CD4-positive, alpha-beta memory T cell (primary cell): ENCODE measurements around the gene DYNC1I1. TPM values are rescaled to one million over a fixed set of nuclear protein-coding genes. Genes with fewer than 3 reads are reported as not detected.

Source experiments
- CTCF ChIA-PET: fragments of 350-600 bp; sonication (Branson Sonifier 250); formaldehyde crosslinking; loops from one replicate; lab custom pipeline; 2021; ENCODE audit warnings: inconsistent platforms; ENCODE audit not compliant: partially characterized antibody; lab: Charles Lee
- POLR2A ChIA-PET: fragments of 350-600 bp; sonication (Branson Sonifier 250); formaldehyde crosslinking; loops from one replicate; lab custom pipeline; 2021; ENCODE audit not compliant: partially characterized antibody; lab: Charles Lee
- DNase-seq, 5 donors: peaks; one replicate each; pipeline versions ENCODE4 v3.0.0 to v3.0.0-alpha.2; 2020 to 2022; ENCODE audit warnings: mixed read lengths in 1 of 5
- H3K27ac ChIP-seq: one replicate; pipeline ENCODE4 v1.7.0; 2013; ENCODE audit warnings: low read depth, low read length
- H3K27me3 ChIP-seq: 2 replicates; pipeline ENCODE4 v1.7.0; 2013; ENCODE audit warnings: mild to moderate bottlenecking, low read length, moderate library complexity; ENCODE audit not compliant: insufficient read depth
- H3K36me3 ChIP-seq: 2 replicates; pipeline ENCODE4 v1.7.0; 2013; ENCODE audit warnings: mild to moderate bottlenecking, low read length, moderate library complexity; ENCODE audit not compliant: insufficient read depth
- H3K4me1 ChIP-seq: 2 replicates; pipeline ENCODE4 v1.7.0; 2013; ENCODE audit warnings: mild to moderate bottlenecking, low read length, moderate library complexity; ENCODE audit not compliant: insufficient read depth
- H3K4me3 ChIP-seq, 2 donors: one replicate each; pipeline ENCODE4 v1.7.0; 2013; ENCODE audit warnings: low read length in 2 of 2, mild to moderate bottlenecking in 1 of 2
- H3K9me3 ChIP-seq, 2 donors: one replicate each; pipeline ENCODE4 v1.7.0; 2013; ENCODE audit warnings: low read length in 2 of 2, control low read depth in 1 of 2; ENCODE audit not compliant: control insufficient read depth in 1 of 2
- H3K27ac Mint-ChIP-seq, 7 donors: one replicate each; pipeline ENCODE4 v1.8.0; 2020 to 2021; ENCODE audit warnings: mixed read lengths in 7 of 7, mild to moderate bottlenecking in 6 of 7, inconsistent platforms in 3 of 7, moderate library complexity in 3 of 7
- H3K27me3 Mint-ChIP-seq, 2 donors: one replicate each; pipeline ENCODE4 v1.8.0; 2020 to 2021; ENCODE audit warnings: mixed read lengths in 2 of 2
- H3K36me3 Mint-ChIP-seq, 2 donors: one replicate each; pipeline ENCODE4 v1.8.0; 2020 to 2021; ENCODE audit warnings: mixed read lengths in 2 of 2, inconsistent platforms in 1 of 2, mild to moderate bottlenecking in 1 of 2
- H3K4me1 Mint-ChIP-seq, 4 donors: one replicate each; pipeline ENCODE4 v1.8.0; 2020 to 2021; ENCODE audit warnings: mixed read lengths in 4 of 4, mild to moderate bottlenecking in 1 of 4
- H3K4me3 Mint-ChIP-seq, 8 donors: one replicate each; pipeline ENCODE4 v1.8.0; 2020 to 2021; ENCODE audit warnings: mixed read lengths in 8 of 8, mild to moderate bottlenecking in 7 of 8, moderate library complexity in 6 of 8, inconsistent platforms in 3 of 8
- H3K9me3 Mint-ChIP-seq, 8 donors: one replicate each; pipeline ENCODE4 v1.8.0; 2020 to 2021; ENCODE audit warnings: mixed read lengths in 8 of 8, mild to moderate bottlenecking in 5 of 8, inconsistent platforms in 3 of 8, moderate library complexity in 1 of 8
- intact Hi-C: fragments of 100-400 bp; cut with micrococcal nuclease; formaldehyde crosslinking; loops from one replicate; pipeline ENCODE4 v1.15.1; 2023
- polyA plus RNA-seq, 2 donors: library from polyadenylated mRNA; unstranded; fragments of 300-500 nt; fragmentation: Illumina TruSeq; gene quantifications; one replicate each; pipeline ENCODE4 v1.2.3, GENCODE V29; 2021
- total RNA-seq, 2 experiments: library from RNA; stranded (reverse); gene quantifications; one replicate each; pipeline ENCODE4 v1.2.3, GENCODE V29; 2021

Gene DYNC1I1
- total and polyA plus RNA-seq, 4 experiments from 2014 or later: 0.33 TPM; not detected in 3

DNA sequence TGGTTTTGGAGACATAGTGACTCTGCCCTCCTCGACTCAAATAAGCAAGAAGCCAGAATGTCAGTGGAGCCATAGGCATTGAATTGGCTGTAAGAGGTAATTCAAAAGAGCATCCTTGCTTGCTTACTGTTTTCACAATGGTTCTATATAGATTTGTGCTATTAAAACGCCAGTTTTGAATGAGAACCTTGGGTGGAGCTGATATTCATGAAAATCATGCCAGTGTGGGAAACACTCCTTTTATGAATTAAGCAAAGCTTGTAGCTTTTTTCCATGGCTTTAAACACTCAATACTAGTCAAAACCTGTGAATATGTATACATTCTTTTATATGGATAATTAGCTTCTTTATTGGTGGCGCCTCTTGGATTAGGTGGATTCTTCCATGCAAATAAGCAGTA is 297.0 kb downstream of the DYNC1I1 start:
- H3K36me3 Mint-ChIP-seq: no peaks in the 10 kb centered on the region
- H3K27ac Mint-ChIP-seq: no peak overlapping the region
- H3K4me3 Mint-ChIP-seq: no peak overlapping the region
- POLR2A ChIA-PET: no interaction called here
- H3K27me3 Mint-ChIP-seq: peaks cover 23 to 28% of the 10 kb centered on the region in 2 donors
- Histone ChIP-seq H3K36me3 (no peaks in the 10 kb centered on the region), H3K4me3 (no peak overlapping the region), H3K27ac (no peak overlapping the region), H3K4me1 (no peaks in the 10 kb centered on the region), H3K27me3 (no peaks in the 10 kb centered on the region), H3K9me3 (no peaks in the 10 kb centered on the region)
- no peak for DNase-seq
- intact Hi-C loops: no loop called here
- CTCF ChIA-PET: no interaction called here
- no peaks in the 10 kb centered on the region for H3K4me1 Mint-ChIP-seq
- no peaks in the 10 kb centered on the region for H3K9me3 Mint-ChIP-seq

GRCh38 chr7:96074871-96075270 is 302.5 kb downstream of the DYNC1I1 start:
- intact Hi-C loops: loop anchor here (1.0 to 5.0 kb wide), 4 partner anchors 952 to 1762 kb away; no protein-coding TSS in a partner anchor
- no peak overlapping the region for H3K4me3 ChIP-seq
- H3K27me3 ChIP-seq: peaks cover 15% of the 10 kb centered on the region
- Mint-ChIP-seq H3K4me1 (peaks cover 0 to 9% (median 6%) of the 10 kb centered on the region in 4 donors), H3K9me3 (no peaks in the 10 kb centered on the region), H3K36me3 (no peaks in the 10 kb centered on the region), H3K27ac (no peak overlapping the region), H3K27me3 (peaks cover 15 to 27% of the 10 kb centered on the region in 2 donors), H3K4me3 (peak overlapping the region in 2 of 8 donors; percentile 86 to 95)
- CTCF ChIA-PET: interaction anchor here (0.8 to 3.5 kb wide), 5 partner anchors 9 to 990 kb away, joined by 3 to 37 read pairs (median 9); no protein-coding TSS in a partner anchor
- H3K4me1 ChIP-seq: peaks cover 10% of the 10 kb centered on the region
- POLR2A ChIA-PET: interaction anchor here (1.3 kb wide), 1 partner anchor 953 kb away, joined by 4 read pairs; no protein-coding TSS in a partner anchor
- no peaks in the 10 kb centered on the region for H3K9me3 ChIP-seq
- no peak overlapping the region for H3K27ac ChIP-seq
- no peak for DNase-seq
- H3K36me3 ChIP-seq: no peaks in the 10 kb centered on the region

- intact Hi-C loops: loop anchor here (1.0 to 5.0 kb wide), 4 partner anchors 952 to 1762 kb away; no protein-coding TSS in a partner anchor
- CTCF ChIA-PET: interaction anchor here (0.8 to 3.5 kb wide), 7 partner anchors 8 to 989 kb away, joined by 3 to 37 read pairs (median 4); partner anchors contain the start of gene DLX5
- H3K9me3 ChIP-seq: no peaks in the 10 kb centered on the region
- POLR2A ChIA-PET: interaction anchor here (1.3 kb wide), 1 partner anchor 952 kb away, joined by 4 read pairs; no protein-coding TSS in a partner anchor
- H3K36me3 Mint-ChIP-seq: no peaks in the 10 kb centered on the region
- peaks cover 0 to 9% (median 6%) of the 10 kb centered on the region in 4 donors for H3K4me1 Mint-ChIP-seq
- H3K9me3 Mint-ChIP-seq: no peaks in the 10 kb centered on the region
- peaks cover 17 to 27% of the 10 kb centered on the region in 2 donors for H3K27me3 Mint-ChIP-seq
- no peak overlapping the region for H3K27ac Mint-ChIP-seq
- no peak overlapping the region for H3K27ac ChIP-seq
- H3K4me3 ChIP-seq: peak overlapping the region in 1 of 2 donors; percentile 30
- H3K27me3 ChIP-seq: peaks cover 15% of the 10 kb centered on the region
- peaks cover 10% of the 10 kb centered on the region for H3K4me1 ChIP-seq
- no peaks in the 10 kb centered on the region for H3K36me3 ChIP-seq
- H3K4me3 Mint-ChIP-seq: peak overlapping the region; percentile 86 to 95 (median 88)
- peak; percentile 36 to 49 (median 42) for DNase-seq
These were observed 303.4 kb downstream of the DYNC1I1 start for GRCh38 chr7:96075510-96076349.

DNA sequence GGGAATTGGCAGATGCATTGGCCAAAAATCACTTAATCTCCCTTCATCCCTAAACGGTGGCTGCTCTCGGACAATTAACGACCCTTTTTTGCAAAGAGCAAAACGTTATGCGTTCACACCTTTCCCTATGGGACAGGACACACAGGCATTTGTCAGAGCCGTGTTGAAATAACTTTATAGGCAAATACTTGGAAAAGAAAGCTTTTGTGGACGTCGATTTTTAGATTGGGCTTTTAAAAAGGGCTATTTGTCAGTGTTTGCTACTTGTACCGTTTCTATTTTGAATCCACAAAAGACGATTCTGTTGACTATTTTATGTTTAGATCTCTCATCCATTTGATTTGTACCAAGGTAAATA is 304.0 kb downstream of the DYNC1I1 start:
- Histone ChIP-seq H3K27me3 (peaks cover 15% of the 10 kb centered on the region), H3K4me3 (no peak overlapping the region), H3K36me3 (no peaks in the 10 kb centered on the region), H3K9me3 (no peaks in the 10 kb centered on the region), H3K27ac (no peak overlapping the region), H3K4me1 (peaks cover 10% of the 10 kb centered on the region)
- peaks cover 16 to 27% of the 10 kb centered on the region in 2 donors for H3K27me3 Mint-ChIP-seq
- CTCF ChIA-PET: interaction anchor here (0.7 to 3.5 kb wide), 7 partner anchors 10 to 988 kb away, joined by 3 to 37 read pairs (median 3); partner anchors contain the start of gene DLX5
- no peak for DNase-seq
- H3K9me3 Mint-ChIP-seq: no peaks in the 10 kb centered on the region
- H3K4me1 Mint-ChIP-seq: peaks cover 0 to 9% (median 6%) of the 10 kb centered on the region in 4 donors
- POLR2A ChIA-PET: interaction anchor here (1.3 kb wide), 1 partner anchor 951 kb away, joined by 4 read pairs; no protein-coding TSS in a partner anchor
- intact Hi-C loops: loop anchor here (5.0 kb wide), 1 partner anchor 1761 kb away; no protein-coding TSS in a partner anchor
- peak overlapping the region; percentile 86 to 95 (median 88) for H3K4me3 Mint-ChIP-seq
- no peak overlapping the region for H3K27ac Mint-ChIP-seq
- H3K36me3 Mint-ChIP-seq: no peaks in the 10 kb centered on the region

DNA sequence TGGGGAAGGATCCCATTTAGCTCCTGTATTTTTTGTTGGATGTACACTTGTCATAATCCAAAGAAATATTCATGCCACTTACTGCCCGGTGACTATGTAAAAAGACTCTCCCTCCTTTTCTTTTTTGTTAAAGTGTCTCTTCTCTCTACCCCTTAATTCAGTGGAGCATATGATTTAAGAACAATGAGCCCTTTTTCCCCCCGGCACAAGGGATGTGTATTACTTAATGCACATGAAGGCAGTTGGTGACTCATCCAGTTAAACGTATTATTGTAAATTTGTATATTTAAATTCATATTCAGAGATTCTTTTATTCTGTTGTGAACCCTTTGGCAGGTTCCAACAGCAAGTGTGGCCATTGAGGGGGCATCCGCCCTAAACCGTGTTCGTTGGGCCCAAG is 307.7 kb downstream of the DYNC1I1 start:
- Histone ChIP-seq H3K4me3 (no peak overlapping the region), H3K9me3 (no peaks in the 10 kb centered on the region), H3K36me3 (no peaks in the 10 kb centered on the region), H3K27me3 (peaks cover 15% of the 10 kb centered on the region), H3K27ac (no peak overlapping the region), H3K4me1 (peaks cover 10% of the 10 kb centered on the region)
- POLR2A ChIA-PET: no interaction called here
- H3K9me3 Mint-ChIP-seq: no peaks in the 10 kb centered on the region
- no peak overlapping the region for H3K27ac Mint-ChIP-seq
- intact Hi-C loops: no loop called here
- DNase-seq: no peak
- CTCF ChIA-PET: no interaction called here
- peaks cover 0 to 9% (median 6%) of the 10 kb centered on the region in 4 donors for H3K4me1 Mint-ChIP-seq
- H3K36me3 Mint-ChIP-seq: no peaks in the 10 kb centered on the region
- H3K27me3 Mint-ChIP-seq: peaks cover 8 to 21% of the 10 kb centered on the region in 2 donors
- no peak overlapping the region for H3K4me3 Mint-ChIP-seq

- Mint-ChIP-seq H3K27me3 (peaks cover under 1 to 3% of the 10 kb centered on the region in 2 donors), H3K9me3 (no peaks in the 10 kb centered on the region), H3K36me3 (no peaks in the 10 kb centered on the region), H3K27ac (no peak overlapping the region), H3K4me3 (no peak overlapping the region), H3K4me1 (no peaks in the 10 kb centered on the region)
- ChIA-PET POLR2A (no interaction called here), CTCF (interaction anchor here (1.3 to 1.8 kb wide), 2 partner anchors 9 to 979 kb away, joined by 3 to 10 read pairs; no protein-coding TSS in a partner anchor)
- H3K9me3 ChIP-seq: no peaks in the 10 kb centered on the region
- H3K4me3 ChIP-seq: no peak overlapping the region
- no peaks in the 10 kb centered on the region for H3K27me3 ChIP-seq
- no peaks in the 10 kb centered on the region for H3K4me1 ChIP-seq
- intact Hi-C loops: no loop called here
- H3K36me3 ChIP-seq: no peaks in the 10 kb centered on the region
- no peak for DNase-seq
- H3K27ac ChIP-seq: no peak overlapping the region
These were observed 312.7 kb downstream of the DYNC1I1 start for GRCh38 chr7:96084881-96085553.
